Kidney glomerular epithelial cell (primary cell): ENCODE measurements around the gene DECR2.
A peak's percentile ranks its signal among the peaks of the same experiment; 100 is the strongest.

Experiments
- DNase-seq: peaks from one replicate; lab custom pipeline; 2025; lab: John Stamatoyannopoulos, UW

DECR2 gene

GRCh38 chr16:444027-444426 is 42.3 kb downstream of the DECR2 start:
- DNase-seq = no peak

- no peak for DNase-seq
Observed at GRCh38 chr16:445566-445965, 43.9 kb downstream of the DECR2 start.

GRCh38 chr16:450385-450784 is 48.7 kb downstream of the DECR2 start:
- no peak for DNase-seq

- no peak for DNase-seq
Observed at GRCh38 chr16:450785-451512, 49.3 kb downstream of the DECR2 start.

- no peak for DNase-seq
Observed at GRCh38 chr16:454397-454940, 52.8 kb downstream of the DECR2 start.

GRCh38 chr16:455453-455852 is 53.8 kb downstream of the DECR2 start:
- no peak for DNase-seq

- no peak for DNase-seq
Observed at GRCh38 chr16:456891-457483, 55.3 kb downstream of the DECR2 start.

GRCh38 chr16:457732-458400 is 56.2 kb downstream of the DECR2 start:
- peak; percentile 38 for DNase-seq

- DNase-seq = no peak
Observed at GRCh38 chr16:459761-460160, 58.1 kb downstream of the DECR2 start.

GRCh38 chr16:460787-461186 is 59.1 kb downstream of the DECR2 start:
- DNase-seq = no peak
